IMR-90 (cell line): ENCODE results near the gene ACYP2. TPM values are rescaled to one million over a fixed set of nuclear protein-coding genes. Genes with fewer than 3 reads are reported as not detected.

ENCODE experiments used
- ATAC-seq: fragments of 200-7000 bp; cut with Tn5 transposase; 2 replicates; pipeline ENCODE4 v1.9.1; 2020; ENCODE audit warnings: low read depth, mild to moderate bottlenecking, moderate library complexity
- BruUV-seq: library from RNA; stranded (reverse); fragments of 400-500 nt; replicated peaks from 2 replicates; lab custom pipeline; 2021; lab: Mats Ljungman, UMichigan
- CTCF ChIA-PET: fragments of 300-600 bp; formaldehyde crosslinking; extraction: SDS; loops from one replicate; lab custom pipeline; 2021; ENCODE audit warnings: antibody characterized with exemption; lab: Yijun Ruan, JAX
- POLR2A ChIA-PET: fragments of 300-600 bp; sonication (Branson Sonifier 250); formaldehyde crosslinking; loops from one replicate; lab custom pipeline; 2022; ENCODE audit warnings: antibody characterized with exemption; ENCODE audit not compliant: unreplicated experiment; lab: Charles Lee
- DNase-seq: peaks from one replicate; pipeline ENCODE4 v3.0.0; 2013
- H2AFZ ChIP-seq: replicated peaks from 2 replicates; pipeline ENCODE3; 2013; ENCODE audit warnings: low read length, mild to moderate bottlenecking; ENCODE audit not compliant: poor library complexity
- H2AK5ac ChIP-seq: 2 replicates; pipeline ENCODE4 v1.6.1; 2013; ENCODE audit warnings: low read depth, low read length, inconsistent platforms
- H2AK9ac ChIP-seq: replicated peaks from 2 replicates; pipeline ENCODE3; 2013; ENCODE audit warnings: mild to moderate bottlenecking, low read depth, low read length, moderate library complexity; ENCODE audit not compliant: poor library complexity
- H2BK120ac ChIP-seq: 2 replicates; pipeline ENCODE4 v1.6.1; 2013; ENCODE audit warnings: low read depth, low read length, inconsistent platforms
- H2BK15ac ChIP-seq: 3 replicates; pipeline ENCODE4 v1.6.1; 2013; ENCODE audit warnings: low read depth, low read length, inconsistent platforms
- H2BK20ac ChIP-seq: 2 replicates; pipeline ENCODE4 v1.6.1; 2013; ENCODE audit warnings: low read depth, mild to moderate bottlenecking, inconsistent platforms, low read length, moderate library complexity
- H2BK5ac ChIP-seq: 2 replicates; pipeline ENCODE4 v1.6.1; 2013; ENCODE audit warnings: mild to moderate bottlenecking, low read depth, low read length, inconsistent platforms; ENCODE audit not compliant: poor library complexity, severe bottlenecking
- H3K14ac ChIP-seq: replicated peaks from 2 replicates; pipeline ENCODE4 v1.6.1; 2013; ENCODE audit warnings: low read depth, low read length, inconsistent platforms
- H3K18ac ChIP-seq: 2 replicates; pipeline ENCODE4 v1.6.1; 2013; ENCODE audit warnings: low read depth, low read length, control low read depth
- H3K23ac ChIP-seq: 2 replicates; pipeline ENCODE4 v1.6.1; 2013; ENCODE audit warnings: low read depth, low read length, inconsistent platforms
- H3K27ac ChIP-seq: 2 replicates; pipeline ENCODE4 v1.5.1; 2013; ENCODE audit warnings: mild to moderate bottlenecking, control low read depth, low read length; ENCODE audit not compliant: insufficient read depth
- H3K27me3 ChIP-seq: 2 replicates; pipeline ENCODE4 v1.6.1; 2013; ENCODE audit warnings: low read length; ENCODE audit not compliant: control insufficient read depth, insufficient read depth
- H3K36me3 ChIP-seq: 2 replicates; pipeline ENCODE4 v1.6.1; 2013; ENCODE audit warnings: low read length, mixed read lengths; ENCODE audit not compliant: control insufficient read depth, insufficient read depth
- H3K4ac ChIP-seq: 2 replicates; pipeline ENCODE4 v1.6.1; 2013; ENCODE audit warnings: low read depth, low read length, inconsistent platforms
- H3K4me1 ChIP-seq: 2 replicates; pipeline ENCODE4 v1.6.1; 2013; ENCODE audit warnings: low read length, mixed read lengths; ENCODE audit not compliant: control insufficient read depth, insufficient read depth
- H3K4me2 ChIP-seq: 2 replicates; pipeline ENCODE4 v1.6.1; 2013; ENCODE audit warnings: low read depth, mild to moderate bottlenecking, control low read depth, low read length, moderate library complexity
- H3K4me3 ChIP-seq: 2 replicates; pipeline ENCODE4 v1.5.1; 2013; ENCODE audit warnings: low read depth, mild to moderate bottlenecking, control low read depth, low read length, moderate library complexity; ENCODE audit not compliant: insufficient read depth
- H3K56ac ChIP-seq: 2 replicates; pipeline ENCODE4 v1.6.1; 2013; ENCODE audit warnings: low read length, inconsistent platforms; ENCODE audit not compliant: insufficient read depth; ENCODE audit errors: extremely low read depth
- H3K79me1 ChIP-seq, 2 experiments: 2 replicates each; pipeline ENCODE4 v1.6.1; 2013; ENCODE audit warnings: low read length in 2 of 2, inconsistent platforms in 1 of 2, low read depth in 1 of 2
- H3K9ac ChIP-seq: 2 replicates; pipeline ENCODE4 v1.6.1; 2013; ENCODE audit warnings: low read depth, low read length, control low read depth
- H3K9me1 ChIP-seq: 2 replicates; pipeline ENCODE4 v1.6.1; 2013; ENCODE audit warnings: low read length, inconsistent platforms; ENCODE audit not compliant: insufficient read depth
- H3K9me3 ChIP-seq: 2 replicates; pipeline ENCODE4 v1.6.1; 2013; ENCODE audit warnings: low read length; ENCODE audit not compliant: control insufficient read depth, insufficient read depth
- H4K20me1 ChIP-seq: 2 replicates; pipeline ENCODE4 v1.6.1; 2013; ENCODE audit warnings: low read length, inconsistent platforms; ENCODE audit not compliant: insufficient read depth
- H4K5ac ChIP-seq: 2 replicates; pipeline ENCODE4 v1.6.1; 2013; ENCODE audit warnings: mild to moderate bottlenecking, low read depth, low read length, control low read depth
- H4K8ac ChIP-seq, 2 experiments: 2 replicates each; pipeline ENCODE4 v1.6.1; 2013; ENCODE audit warnings: low read depth in 2 of 2, low read length in 2 of 2, control low read depth in 1 of 2, inconsistent platforms in 1 of 2
- H4K91ac ChIP-seq: 2 replicates; pipeline ENCODE4 v1.6.1; 2013; ENCODE audit warnings: low read depth, low read length, inconsistent platforms; ENCODE audit not compliant: insufficient read depth
- CHD1 ChIP-seq: IDR thresholded peaks from 2 replicates; pipeline ENCODE4 v1.6.1; 2012; ENCODE audit warnings: low read depth, low read length, improper control_type of control experiment
- FOS ChIP-seq: fragments of 150-350 bp; IDR thresholded peaks from 2 replicates; pipeline ENCODE4 v1.6.1; 2016; ENCODE audit warnings: low read depth, low read length
- MAZ ChIP-seq: IDR thresholded peaks from 2 replicates; pipeline ENCODE4 v1.6.1; 2012; ENCODE audit warnings: low read depth, mild to moderate bottlenecking, low read length, improper control_type of control experiment, moderate library complexity, borderline replicate concordance
- MXI1 ChIP-seq: IDR thresholded peaks from 2 replicates; pipeline ENCODE4 v1.6.1; 2012; ENCODE audit warnings: low read depth, mild to moderate bottlenecking, low read length, moderate library complexity, borderline replicate concordance
- RAD21 ChIP-seq: IDR thresholded peaks from 2 replicates; pipeline ENCODE4 v1.6.1; 2012; ENCODE audit warnings: low read length, improper control_type of control experiment
- RCOR1 ChIP-seq: IDR thresholded peaks from 2 replicates; pipeline ENCODE4 v1.6.1; 2012; ENCODE audit warnings: mild to moderate bottlenecking, low read length, improper control_type of control experiment; ENCODE audit not compliant: insufficient replicate concordance
- WGBS, 2 experiments: methylation state at CpG; one replicate each; pipeline versions ENCODE4 v1.1.5 to v1.1.7; 2013; ENCODE audit warnings: missing lambda C conversion rate in 2 of 2; ENCODE audit not compliant: insufficient read length in 1 of 2; ENCODE audit errors: extremely low coverage in 2 of 2; 5-methylcytosine and 5-hydroxymethylcytosine counted together
- dilution Hi-C: fragments of 300-500 bp; cut with HindIII; formaldehyde crosslinking; loops from one replicate; pipeline ENCODE4 v1.14.3; 2018; ENCODE audit warnings: low sequenced_read_pairs; ENCODE audit not compliant: unreplicated experiment
- in situ Hi-C: fragments of 300-500 bp; cut with MboI; formaldehyde crosslinking; loops from 3 replicates; pipeline ENCODE4 v1.14.3; 2019; ENCODE audit warnings: low sequenced_read_pairs, inconsistent platforms, mixed read lengths
- intact Hi-C: fragments of 100-400 bp; cut with micrococcal nuclease; formaldehyde crosslinking; loops from 2 replicates; pipeline ENCODE4 v1.10.0; 2022
- polyA plus RNA-seq, 3 experiments: library from polyadenylated mRNA; depleted of rRNA; stranded (reverse); fragments of >200 nt; gene quantifications; 2 replicates each; pipeline ENCODE4 v1.2.3, GENCODE V29; 2012; ENCODE audit warnings: low replicate concordance in 1 of 3
- total RNA-seq: library from RNA; depleted of rRNA; stranded (reverse); fragments of >200 nt; gene quantifications from 2 replicates; pipeline ENCODE4 v1.2.3, GENCODE V29; 2012

Gene ACYP2
- total and polyA plus RNA-seq, 2 of the 4 experiments (the other 2 are of a cell fraction), result 3.9 to 7.4 TPM

DNA sequence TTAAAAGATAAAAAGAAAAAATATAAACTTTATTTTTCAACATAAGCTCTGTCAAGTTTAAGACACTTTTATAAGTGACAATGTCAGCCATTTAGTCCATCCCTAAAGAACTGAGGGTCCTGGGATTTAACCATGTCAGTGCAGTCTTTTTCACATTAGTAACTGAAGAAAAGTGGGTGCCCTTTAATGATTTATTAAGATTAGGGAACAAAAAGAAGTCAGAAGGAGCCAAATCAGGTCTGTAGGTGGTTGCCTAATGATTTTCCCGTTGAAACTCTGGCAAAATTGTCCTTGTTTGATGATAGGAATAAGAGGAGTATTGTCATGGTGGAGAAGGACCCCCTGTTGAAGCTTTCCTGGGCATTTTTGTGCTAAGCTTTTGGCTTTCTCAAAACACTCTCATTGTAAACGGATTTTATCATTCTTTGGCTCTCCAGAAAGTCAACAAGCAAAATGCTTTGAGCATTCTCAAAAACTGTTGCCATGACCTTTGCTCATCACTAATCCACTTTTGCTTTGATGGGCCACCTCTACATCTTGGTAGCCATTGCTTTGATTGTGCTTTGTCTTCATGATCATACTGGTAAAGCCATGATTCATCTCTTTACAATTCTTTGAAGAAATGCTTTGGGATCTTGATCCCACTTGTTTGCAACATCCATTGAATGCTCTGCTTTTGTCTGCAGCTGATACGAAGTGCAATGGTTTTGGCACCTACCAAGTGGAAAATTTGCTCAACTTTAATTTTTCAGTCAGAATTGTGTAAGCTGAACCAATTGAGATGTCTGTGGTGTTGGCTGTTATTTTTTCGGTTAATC lies 118.6 kb downstream of the ACYP2 start:
- CTCF ChIA-PET, result no interaction called here
- intact Hi-C loops, result no loop called here
- WGBS, 2 experiments, result 20% methylated on average over 2 of the region's 4 CpGs; no CpG with 5 or more reads in 1 of the 2 experiments

More for the DNA sequence above, 118.6 kb downstream of the ACYP2 start:
- no peaks in the 10 kb centered on the region for H4K20me1 ChIP-seq
- no peak overlapping the region for H2BK20ac ChIP-seq
- DNase-seq (no peak), ATAC-seq (no peak)
- in situ Hi-C loops (no loop called here), dilution Hi-C loops (no loop called here)
- no peak overlapping the region for H4K91ac ChIP-seq
- H3K9ac ChIP-seq, result no peak overlapping the region
- H3K23ac ChIP-seq, result no peak overlapping the region
- no peak overlapping the region for H3K18ac ChIP-seq
- H3K4me3 ChIP-seq, result no peak overlapping the region
- H2BK120ac ChIP-seq, result no peak overlapping the region
- H3K14ac ChIP-seq, result no peak overlapping the region
- H3K4ac ChIP-seq, result no peak overlapping the region
- H3K27me3 ChIP-seq, result no peaks in the 10 kb centered on the region
- no peaks in the 10 kb centered on the region for H3K9me1 ChIP-seq
- H3K27ac ChIP-seq, result no peak overlapping the region
- H2AK9ac ChIP-seq, result no peak overlapping the region
- H3K4me2 ChIP-seq, result no peak overlapping the region
- no peak overlapping the region for H4K5ac ChIP-seq
- no peak overlapping the region for H2AK5ac ChIP-seq
- no peak overlapping the region for H2AFZ ChIP-seq
- no TSS peak for BruUV-seq
- H3K4me1 ChIP-seq, result peaks cover 1% of the 10 kb centered on the region; the same call in 1 of the 2 replicates
- no peak overlapping the region for H2BK15ac ChIP-seq
- no peaks in the 10 kb centered on the region for H3K9me3 ChIP-seq
- H4K8ac ChIP-seq, result no peak overlapping the region
- no peaks in the 10 kb centered on the region for H3K36me3 ChIP-seq
- H2BK5ac ChIP-seq, result no peak overlapping the region
- H3K56ac ChIP-seq, result no peak overlapping the region
- no peak for TF ChIP-seq MAZ
- TF ChIP-seq RAD21, result no peak
- no peak for TF ChIP-seq RCOR1
- TF ChIP-seq CHD1, result no peak
- no peak for TF ChIP-seq FOS
- no peak for TF ChIP-seq MXI1
- H3K79me1 ChIP-seq, result no peaks in the 10 kb centered on the region
- POLR2A ChIA-PET, result no interaction called here
